H9 (cell line): Measurements from ENCODE around the gene PAAF1. TPM values are rescaled to one million over a fixed set of nuclear protein-coding genes. Genes with fewer than 3 reads are reported as not detected.

ENCODE experiments used
- DNase-seq: peaks from one replicate; pipeline ENCODE4 v3.0.0-alpha.2; 2017
- H2AFZ ChIP-seq: one replicate; pipeline ENCODE4 v1.6.1; 2013; ENCODE audit warnings: mild to moderate bottlenecking, low read length, control low read depth, moderate library complexity
- H2AK5ac ChIP-seq: 2 replicates; pipeline ENCODE4 v1.6.1; 2013; ENCODE audit warnings: low read length, control low read depth, mixed read lengths; ENCODE audit not compliant: insufficient read length
- H2BK120ac ChIP-seq: one replicate; pipeline ENCODE4 v1.6.1; 2013; ENCODE audit warnings: low read depth, mild to moderate bottlenecking, low read length, control low read depth, inconsistent platforms; ENCODE audit not compliant: poor library complexity, severe bottlenecking
- H2BK12ac ChIP-seq: 2 replicates; pipeline ENCODE4 v1.6.1; 2013; ENCODE audit warnings: low read length, control low read depth, mixed read lengths, low read depth; ENCODE audit not compliant: insufficient read length
- H2BK15ac ChIP-seq: 2 replicates; pipeline ENCODE4 v1.6.1; 2013; ENCODE audit warnings: low read depth, low read length, control low read depth
- H2BK20ac ChIP-seq: one replicate; pipeline ENCODE4 v1.6.1; 2013; ENCODE audit warnings: low read depth, mild to moderate bottlenecking, low read length, control low read depth, inconsistent platforms; ENCODE audit not compliant: poor library complexity, severe bottlenecking
- H2BK5ac ChIP-seq: 2 replicates; pipeline ENCODE4 v1.6.1; 2013; ENCODE audit warnings: low read length, control low read depth, mixed read lengths; ENCODE audit not compliant: insufficient read length
- H3K14ac ChIP-seq: 2 replicates; pipeline ENCODE4 v1.6.1; 2013; ENCODE audit warnings: low read length, control low read depth; ENCODE audit not compliant: insufficient read depth
- H3K18ac ChIP-seq: 2 replicates; pipeline ENCODE4 v1.6.1; 2013; ENCODE audit warnings: low read depth, mild to moderate bottlenecking, mixed read lengths, low read length, control low read depth; ENCODE audit not compliant: insufficient read length
- H3K23ac ChIP-seq: 2 replicates; pipeline ENCODE4 v1.6.1; 2013; ENCODE audit warnings: low read length, control low read depth, mixed read lengths, low read depth; ENCODE audit not compliant: insufficient read length
- H3K23me2 ChIP-seq: 2 replicates; pipeline ENCODE4 v1.6.1; 2013; ENCODE audit warnings: low read depth, mild to moderate bottlenecking, mixed read lengths, low read length, control low read depth; ENCODE audit not compliant: insufficient read length, poor library complexity, severe bottlenecking
- H3K27ac ChIP-seq: 2 replicates; pipeline ENCODE4 v1.5.1; 2013; ENCODE audit warnings: low read length, control low read depth, mixed read lengths, low read depth; ENCODE audit not compliant: insufficient read length
- H3K27me3 ChIP-seq: 2 replicates; pipeline ENCODE4 v1.6.1; 2013; ENCODE audit warnings: low read length, control low read depth, inconsistent platforms; ENCODE audit not compliant: insufficient read depth
- H3K4ac ChIP-seq: 2 replicates; pipeline ENCODE4 v1.6.1; 2013; ENCODE audit warnings: low read depth, mild to moderate bottlenecking, control low read depth, inconsistent platforms, low read length, moderate library complexity
- H3K4me1 ChIP-seq: 2 replicates; pipeline ENCODE4 v1.6.1; 2013; ENCODE audit warnings: low read length, control low read depth, inconsistent platforms; ENCODE audit not compliant: insufficient read depth
- H3K4me2 ChIP-seq: 2 replicates; pipeline ENCODE4 v1.6.1; 2013; ENCODE audit warnings: low read length, control low read depth, mixed read lengths; ENCODE audit not compliant: insufficient read length, insufficient read depth
- H3K56ac ChIP-seq: 2 replicates; pipeline ENCODE4 v1.6.1; 2013; ENCODE audit warnings: low read depth, mild to moderate bottlenecking, mixed read lengths, low read length, control low read depth; ENCODE audit not compliant: insufficient read length
- H3K79me1 ChIP-seq: 2 replicates; pipeline ENCODE4 v1.6.1; 2013; ENCODE audit warnings: low read depth, mild to moderate bottlenecking, moderate library complexity, low read length, control low read depth, inconsistent platforms; ENCODE audit not compliant: insufficient read depth, poor library complexity, severe bottlenecking
- H3K79me2 ChIP-seq: 2 replicates; pipeline ENCODE4 v1.6.1; 2013; ENCODE audit warnings: low read length, control low read depth, inconsistent platforms; ENCODE audit not compliant: insufficient read depth
- H3K9ac ChIP-seq: 2 replicates; pipeline ENCODE4 v1.6.1; 2013; ENCODE audit warnings: low read length, control low read depth, mixed read lengths; ENCODE audit not compliant: insufficient read length; ENCODE audit errors: extremely low read depth
- H3K9me3 ChIP-seq: one replicate; pipeline ENCODE4 v1.6.1; 2013; ENCODE audit warnings: low read depth, low read length, inconsistent platforms; ENCODE audit not compliant: control insufficient read depth
- H3T11ph ChIP-seq: one replicate; pipeline ENCODE4 v1.6.1; 2013; ENCODE audit warnings: mild to moderate bottlenecking, low read length, control low read depth, inconsistent platforms
- H4K20me1 ChIP-seq: one replicate; pipeline ENCODE4 v1.6.1; 2013; ENCODE audit not compliant: control insufficient read depth, insufficient read length, insufficient read depth
- H4K5ac ChIP-seq: 2 replicates; pipeline ENCODE4 v1.6.1; 2013; ENCODE audit warnings: low read depth, mild to moderate bottlenecking, mixed read lengths, low read length, control low read depth; ENCODE audit not compliant: insufficient read length
- H4K8ac ChIP-seq: replicated peaks from 2 replicates; pipeline ENCODE4 v1.6.1; 2013; ENCODE audit warnings: low read length, control low read depth, mixed read lengths, low read depth; ENCODE audit not compliant: insufficient read length
- H4K91ac ChIP-seq: 2 replicates; pipeline ENCODE4 v1.6.1; 2013; ENCODE audit warnings: low read depth, mild to moderate bottlenecking, moderate library complexity, mixed read lengths, low read length, control low read depth; ENCODE audit not compliant: insufficient read length
- H3K27ac Mint-ChIP-seq, 3 experiments: 2 replicates in 2 of 3; 3 replicates in 1 of 3; pipeline ENCODE4 v1.8.0; 2020 to 2021; ENCODE audit warnings: mixed read lengths in 3 of 3, mild to moderate bottlenecking in 1 of 3, moderate library complexity in 1 of 3
- H3K27me3 Mint-ChIP-seq: 2 replicates; pipeline ENCODE4 v1.8.0; 2021; ENCODE audit warnings: low read depth, mild to moderate bottlenecking, moderate library complexity, mixed read lengths
- H3K36me3 Mint-ChIP-seq, 3 experiments: 2 replicates in 2 of 3; 3 replicates in 1 of 3; pipeline ENCODE4 v1.8.0; 2020 to 2021; ENCODE audit warnings: low read depth in 3 of 3, mixed read lengths in 3 of 3; ENCODE audit not compliant: insufficient read depth in 1 of 3
- H3K4me1 Mint-ChIP-seq, 2 experiments: 2 replicates each; pipeline ENCODE4 v1.8.0; 2020; ENCODE audit warnings: mixed read lengths in 2 of 2
- H3K4me3 Mint-ChIP-seq, 2 experiments: 2 replicates in 1 of 2; 3 replicates in 1 of 2; pipeline ENCODE4 v1.8.0; 2020 to 2021; ENCODE audit warnings: mild to moderate bottlenecking in 2 of 2, mixed read lengths in 2 of 2, moderate library complexity in 1 of 2
- H3K9me3 Mint-ChIP-seq, 2 experiments: 2 replicates in 1 of 2; 3 replicates in 1 of 2; pipeline ENCODE4 v1.8.0; 2020; ENCODE audit warnings: mild to moderate bottlenecking in 2 of 2, mixed read lengths in 2 of 2, moderate library complexity in 1 of 2
- CTCF ChIP-seq: fragments of 200-600 bp; sonication (generic); conservative IDR thresholded peaks from 3 replicates; pipeline ENCODE4 v1.8.0; 2021; ENCODE audit warnings: antibody characterized with exemption, mild to moderate bottlenecking
- WGBS: extraction: QIAGEN DNeasy Blood & Tissue Kit; methylation state at CpG from one replicate; pipeline ENCODE4 v1.1.7; 2013; ENCODE audit warnings: missing lambda C conversion rate, low lambda C conversion rate, mixed read lengths; ENCODE audit not compliant: insufficient read length; ENCODE audit errors: extremely low coverage; 5-methylcytosine and 5-hydroxymethylcytosine counted together
- total RNA-seq: library from RNA; stranded (reverse); gene quantifications from 2 replicates; pipeline ENCODE4 v1.2.1, GENCODE V29; 2021

The PAAF1 gene
- total RNA-seq, 1 experiment from 2014 or later = 24.3 TPM

- Histone ChIP-seq H4K91ac (no peak within 1 kb of the TSS), H3K9me3 (peaks cover 11% of the 10 kb centered on the region), H3K9ac (no peak within 1 kb of the TSS), H2BK12ac (no peak within 1 kb of the TSS), H3K23ac (no peak within 1 kb of the TSS), H3K23me2 (no peaks in the 10 kb centered on the region), H3K4ac (no peak within 1 kb of the TSS), H2BK15ac (no peak within 1 kb of the TSS), H3K4me2 (no peak within 1 kb of the TSS), H3K14ac (no peak within 1 kb of the TSS), H3K18ac (no peak within 1 kb of the TSS), H3K79me1 (no peaks in the 10 kb centered on the region), H4K20me1 (no peaks in the 10 kb centered on the region), H3T11ph (no peak within 1 kb of the TSS), H3K27ac (no peak within 1 kb of the TSS), H4K8ac (no peak within 1 kb of the TSS), H3K79me2 (no peaks in the 10 kb centered on the region), H4K5ac (no peak within 1 kb of the TSS), H2BK120ac (no peak within 1 kb of the TSS), H2AFZ (no peak within 1 kb of the TSS), H2AK5ac (no peak within 1 kb of the TSS), H2BK5ac (no peak within 1 kb of the TSS), H3K56ac (no peak within 1 kb of the TSS), H2BK20ac (no peak within 1 kb of the TSS), H3K27me3 (no peaks in the 10 kb centered on the region), H3K4me1 (no peaks in the 10 kb centered on the region)
- peaks cover 1 to 6% of the 10 kb centered on the region in 2 experiments; a peak in 1 of 4 replicates for H3K4me1 Mint-ChIP-seq
- no peak within 1 kb of the TSS for H3K27ac Mint-ChIP-seq
- H3K27me3 Mint-ChIP-seq = no peaks in the 10 kb centered on the region; the same call in 1 of the 2 replicates
- peaks cover 11 to 12% of the 10 kb centered on the region in 2 experiments for H3K9me3 Mint-ChIP-seq
- H3K4me3 Mint-ChIP-seq = no peak within 1 kb of the TSS
- H3K36me3 Mint-ChIP-seq = peaks cover 3 to 12% (median 5%) of the 10 kb centered on the region in 3 experiments; a peak in 5 of 7 replicates
- DNase-seq = peak; percentile 79
- no CpG with 5 or more reads among the region's 12 CpGs for WGBS
- TF ChIP-seq CTCF = no peak
These were observed 74.3 kb downstream of the PAAF1 start, which contains the start of gene DNAJB13 for GRCh38 chr11:73950869-73951710. DNAJB13 (plus strand) TSS chr11:73951026; CDS start chr11:73951070, 44 bp downstream.
